Epithelial cell of esophagus (primary cell): ENCODE data around the gene COQ9.

Experiments
- DNase-seq: peaks from one replicate; pipeline ENCODE4 v3.0.0; 2010; ENCODE audit warnings: low read depth
- H3K4me3 ChIP-seq: 2 replicates; pipeline ENCODE4 v1.5.1; 2011; ENCODE audit warnings: mild to moderate bottlenecking, low read length, control low read depth
- TF ChIP-seq, protein P1 (sequence below): IDR thresholded peaks from 2 replicates; pipeline ENCODE4 v1.5.1; 2011; ENCODE audit warnings: low read depth, mild to moderate bottlenecking, low read length, control low read depth, inconsistent platforms; ENCODE audit not compliant: insufficient read depth; ENCODE audit errors: missing control alignments

Gene COQ9

GRCh38 chr16:57501492-57501891 is 54.2 kb downstream of the COQ9 start:
- no peak overlapping the region for H3K4me3 ChIP-seq
- no peak for DNase-seq
- TF ChIP-seq, protein P1, sequence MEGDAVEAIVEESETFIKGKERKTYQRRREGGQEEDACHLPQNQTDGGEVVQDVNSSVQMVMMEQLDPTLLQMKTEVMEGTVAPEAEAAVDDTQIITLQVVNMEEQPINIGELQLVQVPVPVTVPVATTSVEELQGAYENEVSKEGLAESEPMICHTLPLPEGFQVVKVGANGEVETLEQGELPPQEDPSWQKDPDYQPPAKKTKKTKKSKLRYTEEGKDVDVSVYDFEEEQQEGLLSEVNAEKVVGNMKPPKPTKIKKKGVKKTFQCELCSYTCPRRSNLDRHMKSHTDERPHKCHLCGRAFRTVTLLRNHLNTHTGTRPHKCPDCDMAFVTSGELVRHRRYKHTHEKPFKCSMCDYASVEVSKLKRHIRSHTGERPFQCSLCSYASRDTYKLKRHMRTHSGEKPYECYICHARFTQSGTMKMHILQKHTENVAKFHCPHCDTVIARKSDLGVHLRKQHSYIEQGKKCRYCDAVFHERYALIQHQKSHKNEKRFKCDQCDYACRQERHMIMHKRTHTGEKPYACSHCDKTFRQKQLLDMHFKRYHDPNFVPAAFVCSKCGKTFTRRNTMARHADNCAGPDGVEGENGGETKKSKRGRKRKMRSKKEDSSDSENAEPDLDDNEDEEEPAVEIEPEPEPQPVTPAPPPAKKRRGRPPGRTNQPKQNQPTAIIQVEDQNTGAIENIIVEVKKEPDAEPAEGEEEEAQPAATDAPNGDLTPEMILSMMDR = no peak

DNA sequence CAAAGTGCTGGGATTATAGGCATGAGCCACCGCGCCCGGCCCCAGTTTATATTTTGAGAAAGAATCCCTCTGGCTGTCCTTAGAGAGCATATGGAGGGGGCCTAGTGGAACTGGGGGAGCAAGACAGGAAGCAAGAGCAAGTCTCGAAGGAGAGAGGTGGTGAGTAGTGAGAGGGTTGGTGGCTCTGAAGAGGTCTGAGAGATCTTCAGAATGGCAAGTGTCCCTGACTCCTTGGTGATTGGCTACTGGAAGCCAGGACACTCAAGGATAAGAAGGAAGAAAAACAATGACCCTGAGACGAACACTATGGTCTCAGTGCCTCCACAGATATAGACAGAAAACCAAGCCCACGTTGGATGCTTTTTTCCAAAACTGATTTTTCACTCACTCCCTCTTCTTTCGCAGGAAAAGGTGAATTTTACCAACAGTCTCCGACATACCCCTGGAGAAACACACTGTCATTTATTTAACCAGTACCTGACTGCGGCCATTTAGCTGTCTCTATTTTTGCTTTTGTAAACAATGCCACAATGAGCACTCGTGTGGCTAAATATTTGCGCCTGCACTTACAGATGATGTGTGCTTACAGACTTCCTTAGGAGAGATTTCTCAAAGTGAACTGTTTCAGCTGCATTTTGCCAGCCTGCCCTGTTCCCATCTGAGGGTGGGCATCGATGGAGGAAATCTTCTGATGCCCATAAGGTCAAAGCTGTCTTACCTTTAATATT is 54.9 kb downstream of the COQ9 start:
- no peak for DNase-seq
- H3K4me3 ChIP-seq = no peak overlapping the region
- TF ChIP-seq, protein P1 = no peak

GRCh38 chr16:57503366-57503765 is 56.1 kb downstream of the COQ9 start:
- TF ChIP-seq, protein P1 = no peak
- DNase-seq = no peak

DNA sequence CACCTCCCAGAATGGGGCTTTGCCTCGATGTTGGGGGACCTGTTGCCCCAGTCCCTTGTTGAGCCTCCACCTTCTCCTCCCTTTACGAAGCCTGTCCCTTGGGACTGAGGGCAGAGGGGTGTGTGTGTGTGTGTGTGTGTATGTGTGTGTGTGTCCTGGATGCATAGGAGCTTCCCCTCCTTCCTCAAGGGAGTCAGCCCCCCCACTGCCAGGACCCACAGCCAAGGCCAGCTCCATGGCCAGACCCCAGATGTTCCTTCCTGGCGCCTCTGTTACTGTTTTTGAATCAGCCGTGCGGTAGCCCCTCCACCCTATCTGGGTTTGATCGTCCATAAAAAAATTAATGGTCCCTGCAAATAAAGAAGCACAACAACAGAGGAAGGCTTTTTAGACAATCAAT is 56.7 kb downstream of the COQ9 start:
- H3K4me3 ChIP-seq = no peak overlapping the region
- TF ChIP-seq, protein P1 = no peak
- no peak for DNase-seq

More at GRCh38 chr16:57503366-57503765, 56.1 kb downstream of the COQ9 start:
- no peak overlapping the region for H3K4me3 ChIP-seq

DNA sequence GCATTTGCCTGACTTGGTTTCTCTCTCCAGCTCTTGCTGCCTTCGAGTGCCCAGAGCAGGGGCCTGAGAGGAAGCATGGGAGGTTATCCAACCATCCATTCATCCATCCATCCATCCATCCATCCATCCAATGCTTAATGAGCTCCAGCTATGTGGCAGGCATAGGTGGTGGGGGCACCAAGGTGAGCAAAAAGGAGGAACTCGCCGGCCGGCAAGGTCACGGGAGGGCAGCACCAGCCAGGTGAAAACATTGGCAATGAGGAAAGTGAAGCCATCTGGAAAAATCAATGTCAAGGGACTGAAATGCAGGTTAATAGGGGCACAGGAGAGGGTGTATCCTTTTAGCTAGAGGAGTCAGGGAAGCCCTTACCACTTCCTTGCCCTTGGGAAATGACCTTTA is 57.2 kb downstream of the COQ9 start:
- no peak overlapping the region for H3K4me3 ChIP-seq
- TF ChIP-seq, protein P1 = no peak
- no peak for DNase-seq

DNA sequence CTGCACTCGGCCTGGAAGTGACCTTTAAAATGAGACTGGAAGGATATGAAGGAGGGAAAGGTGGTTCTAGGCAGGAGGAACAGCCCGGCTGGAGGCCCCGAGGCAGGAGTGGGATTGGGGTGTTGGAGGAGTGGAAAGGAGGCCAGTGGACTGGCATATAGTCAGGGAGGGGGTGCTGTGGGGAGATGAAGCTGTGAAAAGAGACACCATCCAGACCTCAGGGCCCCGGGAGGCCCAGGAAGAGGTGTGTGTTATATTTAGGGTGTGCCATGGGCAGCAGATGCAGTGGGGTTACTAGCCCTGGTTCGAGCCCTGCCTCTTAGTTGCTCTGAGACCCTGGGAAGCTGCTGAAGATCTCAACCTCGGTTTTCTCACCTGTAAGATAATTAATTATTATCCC is 57.9 kb downstream of the COQ9 start:
- TF ChIP-seq, protein P1 = no peak
- no peak for DNase-seq
- H3K4me3 ChIP-seq = no peak overlapping the region
